Prostate gland (tissue), 2 donors: ENCODE measurements around the gene LCE2C. TPM values are rescaled to one million over a fixed set of nuclear protein-coding genes. Genes with fewer than 3 reads are reported as not detected.
"Not testable (repeated sequence)": the region's sequence is repeated elsewhere in the genome, so short reads cannot be mapped to it uniquely, and the experiment has no call there.

ENCODE experiments used
- DNase-seq: peaks from one replicate; pipeline ENCODE4 v3.0.0-alpha.2; 2019; ENCODE audit warnings: low spot score
- H3K27ac ChIP-seq, 2 donors: fragments of 200-600 bp; sonication (generic); 2 replicates each; pipeline ENCODE4 v1.5.1; 2017 to 2019
- H3K27me3 ChIP-seq: fragments of 200-600 bp; sonication (generic); replicated peaks from 2 replicates; pipeline ENCODE4 v1.5.1; 2019; ENCODE audit not compliant: insufficient read depth
- H3K36me3 ChIP-seq, 2 donors: fragments of 200-600 bp; sonication (generic); 1 replicate in 1 of 2; 2 replicates in 1 of 2; pipeline versions ENCODE4 v1.5.1 to v1.8.1; 2017 to 2019
- H3K4me1 ChIP-seq: fragments of 200-600 bp; sonication (generic); replicated peaks from 2 replicates; pipeline ENCODE4 v1.5.1; 2019
- H3K4me3 ChIP-seq, 2 donors: fragments of 200-600 bp; sonication (generic); 2 replicates each; pipeline ENCODE4 v1.5.1; 2017 to 2019
- H3K9me3 ChIP-seq: fragments of 200-600 bp; sonication (generic); 2 replicates; pipeline ENCODE4 v1.5.1; 2017
- POLR2A ChIP-seq: fragments of 450-650 bp; IDR thresholded peaks from one replicate; pipeline ENCODE4 v1.6.1; 2016; ENCODE audit warnings: antibody characterized with exemption, mild to moderate bottlenecking
- POLR2AphosphoS5 ChIP-seq: sonication (generic); formaldehyde crosslinking; IDR thresholded peaks from one replicate; pipeline ENCODE4 v1.6.1; 2017; ENCODE audit warnings: antibody characterized with exemption
- WGBS: methylation state at CpG from one replicate; pipeline ENCODE4 v1.1.5; 2018; 5-methylcytosine and 5-hydroxymethylcytosine counted together
- intact Hi-C: fragments of 100-400 bp; cut with DNase I; formaldehyde crosslinking; loops from one replicate; pipeline ENCODE4 v1.14.2; 2022
- total RNA-seq, 2 donors: library from RNA; depleted of rRNA; stranded (reverse); fragments of >200 nt; gene quantifications; one replicate each; pipeline ENCODE4 v1.1.0, GENCODE V29; 2016
- TF ChIP-seq, protein P1 (sequence below), 4 experiments: fragments of 200-600 bp in 2 of 4; fragments of 450-650 bp in 2 of 4; sonication (generic) in 2 of 4; IDR thresholded peaks; 1 replicate in 3 of 4; 2 replicates in 1 of 4; pipeline ENCODE4 v1.5.1; 2016 to 2019; ENCODE audit warnings: antibody characterized with exemption in 4 of 4, mild to moderate bottlenecking in 2 of 4, moderate library complexity in 2 of 4

LCE2C gene
- 1 to 10 TPM in 1 of 2 donors, not detected in 1; 1.8 TPM for total RNA-seq

DNA sequence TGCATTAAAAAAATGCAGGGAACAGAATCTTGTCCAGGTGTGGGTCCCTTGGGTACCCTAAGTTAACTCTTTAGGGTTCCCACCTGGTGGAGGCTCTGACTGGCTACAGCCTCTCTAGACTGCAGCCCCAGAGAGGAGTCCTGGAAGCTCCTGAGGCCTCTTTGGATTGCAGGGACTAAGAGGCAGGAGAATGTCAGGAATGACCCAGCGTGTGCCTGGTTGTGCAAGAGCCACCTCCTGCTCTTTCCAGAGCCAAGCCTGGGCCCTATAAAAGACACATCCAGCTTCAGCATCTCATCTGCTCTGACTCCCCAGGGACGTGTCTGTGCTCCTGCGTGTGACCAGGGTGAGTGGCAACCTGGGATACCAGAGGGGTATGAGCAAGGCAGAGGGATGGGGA lies at the start of gene LCE2C:
Gene LCE2C, plus strand, starts transcription at position 297 of the 400 bp plus-strand sequence. CDS start 737 bp downstream, outside the sequence.
- intact Hi-C loops, H3K27ac ChIP-seq, H3K9me3 ChIP-seq, H3K4me1 ChIP-seq, DNase-seq, H3K36me3 ChIP-seq, H3K4me3 ChIP-seq, H3K27me3 ChIP-seq: not testable (repeated sequence)
- 87% methylated on average over 3 of the region's 3 CpGs for WGBS

- H3K9me3 ChIP-seq, result no peaks in the 10 kb centered on the region
These were observed 48.3 kb upstream of the LCE2C start for GRCh38 chr1:152626744-152627143.

GRCh38 chr1:152630596-152630995 lies 44.5 kb upstream of the LCE2C start:
- no peak overlapping the region for H3K4me3 ChIP-seq
- TF ChIP-seq, protein P1, sequence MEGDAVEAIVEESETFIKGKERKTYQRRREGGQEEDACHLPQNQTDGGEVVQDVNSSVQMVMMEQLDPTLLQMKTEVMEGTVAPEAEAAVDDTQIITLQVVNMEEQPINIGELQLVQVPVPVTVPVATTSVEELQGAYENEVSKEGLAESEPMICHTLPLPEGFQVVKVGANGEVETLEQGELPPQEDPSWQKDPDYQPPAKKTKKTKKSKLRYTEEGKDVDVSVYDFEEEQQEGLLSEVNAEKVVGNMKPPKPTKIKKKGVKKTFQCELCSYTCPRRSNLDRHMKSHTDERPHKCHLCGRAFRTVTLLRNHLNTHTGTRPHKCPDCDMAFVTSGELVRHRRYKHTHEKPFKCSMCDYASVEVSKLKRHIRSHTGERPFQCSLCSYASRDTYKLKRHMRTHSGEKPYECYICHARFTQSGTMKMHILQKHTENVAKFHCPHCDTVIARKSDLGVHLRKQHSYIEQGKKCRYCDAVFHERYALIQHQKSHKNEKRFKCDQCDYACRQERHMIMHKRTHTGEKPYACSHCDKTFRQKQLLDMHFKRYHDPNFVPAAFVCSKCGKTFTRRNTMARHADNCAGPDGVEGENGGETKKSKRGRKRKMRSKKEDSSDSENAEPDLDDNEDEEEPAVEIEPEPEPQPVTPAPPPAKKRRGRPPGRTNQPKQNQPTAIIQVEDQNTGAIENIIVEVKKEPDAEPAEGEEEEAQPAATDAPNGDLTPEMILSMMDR (IDR thresholded peaks at IDR 0.05), result no peak
- no peak for TF ChIP-seq POLR2A
- 96% methylated on average over 3 of the region's 3 CpGs for WGBS
- no peaks in the 10 kb centered on the region for H3K9me3 ChIP-seq
- no peaks in the 10 kb centered on the region for H3K36me3 ChIP-seq
- no peaks in the 10 kb centered on the region for H3K27me3 ChIP-seq
- no peaks in the 10 kb centered on the region for H3K4me1 ChIP-seq
- intact Hi-C loops, result no loop called here
- no peak overlapping the region for H3K27ac ChIP-seq
- DNase-seq, result no peak

More at GRCh38 chr1:152626744-152627143, 48.3 kb upstream of the LCE2C start:
- WGBS, result 56% methylated on average over 1 of the region's 1 CpG
- no peak for TF ChIP-seq POLR2A
- no peaks in the 10 kb centered on the region for H3K27me3 ChIP-seq
- DNase-seq, result no peak
- no peak overlapping the region for H3K27ac ChIP-seq
- no peaks in the 10 kb centered on the region for H3K36me3 ChIP-seq
- H3K4me1 ChIP-seq, result no peaks in the 10 kb centered on the region
- intact Hi-C loops, result no loop called here
- no peak overlapping the region for H3K4me3 ChIP-seq

DNA sequence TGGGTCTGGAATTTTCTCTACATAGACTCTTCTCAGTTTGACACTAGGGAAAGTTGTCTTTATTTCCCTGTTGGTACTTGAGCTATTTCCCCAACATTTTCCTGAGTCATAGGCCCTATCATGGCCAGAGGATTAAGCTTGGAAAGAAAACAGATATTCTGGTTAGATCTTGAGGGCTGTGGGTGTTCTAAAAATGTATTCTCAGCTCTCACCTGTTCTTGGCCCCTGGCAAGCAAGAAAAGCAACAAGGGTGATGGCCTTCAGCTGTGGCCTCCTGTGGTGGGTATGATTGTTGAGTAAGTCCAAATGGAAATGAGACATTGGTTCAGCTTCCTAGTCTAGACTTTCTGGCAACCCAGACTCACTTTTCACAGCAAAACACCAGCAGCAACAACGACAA lies 34.7 kb upstream of the LCE2C start:
- H3K36me3 ChIP-seq, result no peaks in the 10 kb centered on the region
- WGBS, result 70% methylated on average over 1 of the region's 1 CpG
- no peak overlapping the region for H3K4me3 ChIP-seq
- intact Hi-C loops, result no loop called here
- no peaks in the 10 kb centered on the region for H3K9me3 ChIP-seq
- no peaks in the 10 kb centered on the region for H3K4me1 ChIP-seq
- no peak for DNase-seq
- TF ChIP-seq POLR2AphosphoS5 (no peak), POLR2A (no peak)
- TF ChIP-seq, protein P1 (IDR thresholded peaks at IDR 0.05), result no peak
- H3K27me3 ChIP-seq, result no peaks in the 10 kb centered on the region
- no peak overlapping the region for H3K27ac ChIP-seq

DNA sequence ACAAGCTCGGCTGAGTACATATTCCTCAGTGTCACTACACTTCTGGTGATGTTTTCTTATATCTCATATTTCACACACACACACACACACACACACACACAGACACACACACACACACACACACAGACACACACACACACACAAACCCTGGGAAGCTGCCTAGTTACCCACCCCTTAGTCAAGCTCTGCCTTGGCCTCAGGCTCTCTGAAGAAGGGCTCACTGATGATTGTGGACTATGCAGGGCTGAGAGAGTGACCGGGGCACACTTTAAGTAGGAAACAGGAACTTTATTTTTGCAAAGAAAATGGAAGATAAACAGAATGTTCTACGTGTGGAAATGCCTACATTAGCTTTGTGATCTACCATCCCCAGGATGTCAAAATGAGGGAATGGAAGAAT lies 31.1 kb upstream of the LCE2C start:
- intact Hi-C loops, result no loop called here
- Histone ChIP-seq H3K27me3 (no peaks in the 10 kb centered on the region), H3K4me3 (no peak overlapping the region), H3K4me1 (no peaks in the 10 kb centered on the region), H3K36me3 (no peaks in the 10 kb centered on the region), H3K27ac (no peak overlapping the region), H3K9me3 (no peaks in the 10 kb centered on the region)
- TF ChIP-seq, protein P1 (IDR thresholded peaks at IDR 0.05), result no peak
- no peak for TF ChIP-seq POLR2AphosphoS5
- no peak for TF ChIP-seq POLR2A
- DNase-seq, result no peak
- 61% methylated on average over 3 of the region's 3 CpGs for WGBS

- intact Hi-C loops, result no loop called here
- Histone ChIP-seq H3K4me1 (no peaks in the 10 kb centered on the region), H3K27me3 (no peaks in the 10 kb centered on the region), H3K4me3 (no peak overlapping the region), H3K27ac (no peak overlapping the region), H3K36me3 (no peaks in the 10 kb centered on the region), H3K9me3 (no peaks in the 10 kb centered on the region)
- WGBS, result 42% methylated on average over 3 of the region's 3 CpGs
- no peak for DNase-seq
- no peak for TF ChIP-seq POLR2AphosphoS5
- TF ChIP-seq, protein P1 (IDR thresholded peaks at IDR 0.05), result no peak
- no peak for TF ChIP-seq POLR2A
These were observed 29.9 kb upstream of the LCE2C start for GRCh38 chr1:152645146-152645545.
